SU-DHL-6 (cell line): ENCODE measurements around the gene LRGUK.

Experiments used
- H2AFZ ChIP-seq: fragments of 200-600 bp; sonication (generic); 2 replicates; pipeline ENCODE4 v1.6.1; 2014; ENCODE audit warnings: low read depth, mild to moderate bottlenecking, moderate library complexity, mixed read lengths, antibody characterized with exemption, low read length; ENCODE audit not compliant: severe bottlenecking
- H3F3A ChIP-seq: fragments of 200-600 bp; shearing (Covaris generic); 2 replicates; pipeline ENCODE4 v1.6.0; 2016; ENCODE audit warnings: antibody characterized with exemption, mild to moderate bottlenecking; ENCODE audit not compliant: insufficient read depth
- H3K27ac ChIP-seq: fragments of 200-600 bp; sonication (generic); 2 replicates; pipeline ENCODE4 v1.5.1; 2016; ENCODE audit warnings: low read depth, mild to moderate bottlenecking, low read length, moderate library complexity, mixed read lengths
- H3K27me3 ChIP-seq: fragments of 200-600 bp; sonication (generic), shearing (Covaris generic); 2 replicates; pipeline ENCODE4 v1.6.0; 2014; ENCODE audit warnings: mild to moderate bottlenecking, low read length
- H3K36me3 ChIP-seq: fragments of 200-600 bp; sonication (generic); 2 replicates; pipeline ENCODE4 v1.6.1; 2014; ENCODE audit warnings: mild to moderate bottlenecking, low read length, mixed read lengths
- H3K4me2 ChIP-seq: fragments of 300-600, 200-600 bp; shearing (Covaris generic), sonication (generic); 2 replicates; pipeline ENCODE4 v1.6.0; 2014; ENCODE audit warnings: low read length, low read depth, mild to moderate bottlenecking; ENCODE audit not compliant: poor library complexity, severe bottlenecking
- H3K4me3 ChIP-seq: fragments of 200-600 bp; sonication (generic); 2 replicates; pipeline ENCODE4 v1.5.1; 2014; ENCODE audit warnings: antibody characterized with exemption, low read length, mild to moderate bottlenecking, mixed read lengths; ENCODE audit not compliant: insufficient read depth, poor library complexity, severe bottlenecking
- H3K79me2 ChIP-seq: fragments of 200-600 bp; sonication (generic); 2 replicates; pipeline ENCODE4 v1.6.1; 2014; ENCODE audit warnings: mild to moderate bottlenecking, low read length, moderate library complexity; ENCODE audit not compliant: insufficient read depth
- H3K9ac ChIP-seq: fragments of 200-600 bp; sonication (generic); 2 replicates; pipeline ENCODE4 v1.7.0; 2014; ENCODE audit warnings: mild to moderate bottlenecking, low read length
- H3K9me2 ChIP-seq: fragments of 200-600 bp; sonication (generic); replicated peaks from 2 replicates; pipeline ENCODE4 v1.6.1; 2014; ENCODE audit warnings: low read length; ENCODE audit not compliant: insufficient read depth
- H3K9me3 ChIP-seq: fragments of 200-600 bp; sonication (generic); 2 replicates; pipeline ENCODE4 v1.6.1; 2014; ENCODE audit warnings: low read length, mixed read lengths; ENCODE audit not compliant: insufficient read depth
- H4K20me1 ChIP-seq: fragments of 200-600 bp; sonication (generic); 2 replicates; pipeline ENCODE4 v1.6.1; 2014; ENCODE audit warnings: low read depth, mild to moderate bottlenecking, antibody characterized with exemption, low read length, moderate library complexity, mixed read lengths
- CTCF ChIP-seq: fragments of 200-600 bp; sonication (generic); IDR thresholded peaks from one replicate; pipeline ENCODE4 v1.5.1; 2017; ENCODE audit warnings: antibody characterized with exemption, mild to moderate bottlenecking, low read length, moderate library complexity; ENCODE audit not compliant: insufficient read depth, poor library complexity, severe bottlenecking
- EZH2phosphoT487 ChIP-seq: fragments of 200-600 bp; sonication (generic), shearing (Covaris generic); conservative IDR thresholded peaks from 2 replicates; pipeline ENCODE4 v1.6.1; 2018; ENCODE audit warnings: mild to moderate bottlenecking, antibody characterized with exemption, low read length, moderate library complexity, mixed read lengths

The LRGUK gene

GRCh38 chr7:134134004-134134403 is 6.9 kb downstream of the LRGUK start:
- Histone ChIP-seq H3K79me2 (no peaks in the 10 kb centered on the region), H3K9me3 (no peaks in the 10 kb centered on the region), H3K27me3 (no peaks in the 10 kb centered on the region), H3K4me2 (no peak overlapping the region), H3K4me3 (no peak overlapping the region), H3K27ac (no peak overlapping the region), H4K20me1 (no peaks in the 10 kb centered on the region), H2AFZ (no peak overlapping the region), H3K9ac (no peak overlapping the region), H3K36me3 (no peaks in the 10 kb centered on the region), H3F3A (no peaks in the 10 kb centered on the region), H3K9me2 (no peaks in the 10 kb centered on the region)
- TF ChIP-seq CTCF (no peak), EZH2phosphoT487 (no peak)

DNA sequence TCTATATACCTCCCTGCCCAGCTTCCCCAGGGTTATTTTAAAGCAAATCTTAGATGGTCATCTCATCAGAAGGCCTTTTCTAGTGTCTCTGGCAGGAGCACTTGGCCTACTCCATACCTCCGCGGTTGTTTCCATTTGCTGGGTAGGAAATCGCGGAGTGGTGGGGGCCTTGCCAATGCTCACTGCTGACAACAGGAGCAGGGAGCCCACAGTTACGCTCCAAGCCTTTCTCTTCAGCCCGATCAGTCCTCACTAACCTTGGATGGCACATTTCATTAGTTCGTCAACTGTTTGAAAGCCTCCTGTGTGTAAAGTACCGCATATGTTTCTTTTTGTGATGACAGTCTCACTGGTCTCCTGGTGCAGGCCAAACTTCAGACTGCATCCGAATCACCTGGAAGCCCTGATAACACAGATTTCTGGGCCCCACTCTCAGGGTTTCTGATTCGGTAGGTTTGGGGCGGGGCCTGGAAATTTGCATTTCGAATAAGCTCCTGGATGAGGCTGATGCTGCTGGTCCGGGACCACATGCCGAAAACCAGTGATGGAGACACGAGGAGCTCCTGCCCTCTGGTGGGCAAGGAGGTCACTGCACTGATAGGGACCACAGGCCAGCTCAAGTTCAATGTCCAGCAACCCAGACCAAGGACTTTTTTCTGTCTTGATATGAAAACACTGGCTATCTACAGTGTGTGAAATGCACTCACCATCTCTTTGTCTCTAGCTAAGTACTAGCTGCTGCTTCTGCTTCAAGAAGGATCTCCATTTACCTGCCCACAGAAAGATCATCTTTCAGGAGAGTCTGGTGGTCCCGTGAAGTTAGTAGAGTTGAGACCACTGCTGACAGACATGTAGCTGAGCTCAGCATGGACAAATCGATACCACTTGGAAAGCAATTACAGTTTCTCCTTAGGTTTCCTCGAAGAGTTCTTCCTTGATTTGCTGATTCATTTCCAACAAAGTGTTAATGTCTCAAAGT is 14.0 kb downstream of the LRGUK start:
- Histone ChIP-seq H3K27ac (no peak overlapping the region), H3K4me2 (no peak overlapping the region), H3K9ac (no peak overlapping the region), H3F3A (no peaks in the 10 kb centered on the region), H3K27me3 (no peaks in the 10 kb centered on the region), H3K9me3 (no peaks in the 10 kb centered on the region), H3K79me2 (no peaks in the 10 kb centered on the region), H3K9me2 (no peaks in the 10 kb centered on the region), H2AFZ (peak overlapping the region; percentile 6), H3K36me3 (no peaks in the 10 kb centered on the region), H4K20me1 (no peaks in the 10 kb centered on the region), H3K4me3 (no peak overlapping the region)
- peak; percentile 76 for TF ChIP-seq CTCF
- TF ChIP-seq EZH2phosphoT487, result no peak

- no peaks in the 10 kb centered on the region for H3K79me2 ChIP-seq
- no peaks in the 10 kb centered on the region for H3K9me2 ChIP-seq
- TF ChIP-seq EZH2phosphoT487, result no peak
- TF ChIP-seq CTCF, result no peak
- H3F3A ChIP-seq, result no peaks in the 10 kb centered on the region
- no peak overlapping the region for H3K9ac ChIP-seq
- H2AFZ ChIP-seq, result no peak overlapping the region
- no peak overlapping the region for H3K27ac ChIP-seq
- H3K36me3 ChIP-seq, result no peaks in the 10 kb centered on the region
- no peaks in the 10 kb centered on the region for H3K9me3 ChIP-seq
- H4K20me1 ChIP-seq, result no peaks in the 10 kb centered on the region
- H3K27me3 ChIP-seq, result no peaks in the 10 kb centered on the region
- no peak overlapping the region for H3K4me3 ChIP-seq
- no peak overlapping the region for H3K4me2 ChIP-seq
Observed at GRCh38 chr7:134141868-134142264, 14.7 kb downstream of the LRGUK start.
